ENCODE measurements around the gene POLR2E.
A peak's percentile ranks its signal among the peaks of the same experiment; 100 is the strongest.

DNA sequence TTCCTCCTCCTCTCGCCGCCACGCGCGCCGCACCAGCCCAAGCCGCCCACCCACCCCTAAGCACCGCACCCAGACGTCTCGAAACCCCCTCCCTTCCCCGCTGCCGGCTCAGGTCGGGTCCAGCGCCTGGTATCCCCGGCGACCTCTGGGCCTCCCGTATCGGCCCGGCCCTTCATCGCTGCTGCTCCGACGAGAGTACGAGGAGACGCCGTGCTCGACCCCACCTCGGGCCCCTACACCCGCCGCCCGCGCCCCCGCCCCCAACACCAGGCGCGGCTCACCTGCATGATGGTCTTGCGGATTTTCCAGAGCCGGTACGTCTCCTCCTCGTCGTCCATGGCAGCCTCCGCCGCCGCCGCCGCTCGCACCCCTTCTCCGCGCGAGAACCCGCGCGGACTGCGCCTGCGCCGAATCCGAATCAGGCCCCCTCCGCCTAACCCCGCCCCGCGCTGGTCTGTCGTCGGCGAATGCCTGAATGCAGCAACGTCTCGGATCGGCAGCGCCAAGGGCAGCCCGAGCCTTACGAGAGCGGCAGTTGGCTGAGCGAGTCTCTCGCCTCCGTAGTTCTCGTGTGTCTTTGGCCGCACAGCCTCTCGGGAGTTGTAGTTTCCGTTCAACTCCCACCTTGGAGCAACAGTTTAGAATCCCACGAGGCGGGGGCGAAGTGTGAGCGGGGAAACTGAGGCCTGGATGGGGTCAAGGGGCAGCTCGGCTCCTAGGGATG lies at the start of gene POLR2E:
- peak; percentile 78 for TF ChIP-seq POLR2A (IDR thresholded peaks at IDR 0.05; ENCODE audit: low read length)
- no peak for TF ChIP-seq GATA1 (IDR thresholded peaks at IDR 0.05; ENCODE audit: low read depth, low read length)
